ENCODE results near the gene PRR23B. TPM values are rescaled to one million over a fixed set of nuclear protein-coding genes. Genes with fewer than 3 reads are reported as not detected.
"Not testable (repeated sequence)": the region's sequence is repeated elsewhere in the genome, so short reads cannot be mapped to it uniquely, and the experiment has no call there.

The PRR23B gene
- total RNA-seq: not detected

- no peak for DNase-seq
Measured at GRCh38 chr3:139020868-139021234, at the start of gene PRR23B. Gene PRR23B, minus strand, starts transcription at chr3:139020926. Its CDS starts 265 bp downstream, at chr3:139020661.

- no peak for DNase-seq
Measured at GRCh38 chr3:139062918-139063317, 42.2 kb upstream of the PRR23B start.

- no peak for DNase-seq
Measured at GRCh38 chr3:139052802-139053600, 32.3 kb upstream of the PRR23B start.

- no peak for DNase-seq
Measured at GRCh38 chr3:139044366-139045210, 23.9 kb upstream of the PRR23B start, which contains the start of gene PRR23C. Gene PRR23C, minus strand, starts transcription at chr3:139044892. Its CDS starts 272 bp downstream, at chr3:139044620.

- DNase-seq: no peak
Measured at GRCh38 chr3:139043554-139044365, 23.0 kb upstream of the PRR23B start.

- DNase-seq: no peak
Measured at GRCh38 chr3:139037478-139037877, 16.8 kb upstream of the PRR23B start.

- no peak for DNase-seq
Measured at GRCh38 chr3:139032326-139033002, 11.7 kb upstream of the PRR23B start.

GRCh38 chr3:139030576-139030975 is 9.8 kb upstream of the PRR23B start:
- DNase-seq: not testable (repeated sequence)

- no peak for DNase-seq
Measured at GRCh38 chr3:139024968-139025367, 4.2 kb upstream of the PRR23B start.

- DNase-seq: no peak
Measured at GRCh38 chr3:139020036-139020867, 474 bp downstream of the PRR23B start.

GRCh38 chr3:139016430-139017048 is 4.2 kb downstream of the PRR23B start:
- no peak for DNase-seq

- DNase-seq: no peak
Measured at GRCh38 chr3:139006051-139006716, 14.5 kb downstream of the PRR23B start, which contains the start of gene PRR23A. Gene PRR23A, minus strand, starts transcription at chr3:139006268. Its CDS starts 0 bp downstream, at chr3:139006268.

GRCh38 chr3:139005356-139005993 is 15.3 kb downstream of the PRR23B start:
- no peak for DNase-seq

- DNase-seq: no peak
Measured at GRCh38 chr3:138995706-138996105, 25.0 kb downstream of the PRR23B start.

- DNase-seq: no peak
Measured at GRCh38 chr3:138987181-138987580, 33.5 kb downstream of the PRR23B start.

- no peak for DNase-seq
Measured at GRCh38 chr3:138985932-138986331, 34.8 kb downstream of the PRR23B start.

- DNase-seq: no peak
Measured at GRCh38 chr3:138984816-138985215, 35.9 kb downstream of the PRR23B start.

GRCh38 chr3:138976047-138976446 is 44.7 kb downstream of the PRR23B start:
- DNase-seq: no peak

- no peak for DNase-seq
Measured at GRCh38 chr3:138975351-138975750, 45.4 kb downstream of the PRR23B start.

- no peak for DNase-seq
Measured at GRCh38 chr3:138974462-138974861, 46.3 kb downstream of the PRR23B start.

Measured in effector CD4-positive, alpha-beta T cell (primary cell).